ENCODE data around the gene CARD10.

CARD10 gene

DNA sequence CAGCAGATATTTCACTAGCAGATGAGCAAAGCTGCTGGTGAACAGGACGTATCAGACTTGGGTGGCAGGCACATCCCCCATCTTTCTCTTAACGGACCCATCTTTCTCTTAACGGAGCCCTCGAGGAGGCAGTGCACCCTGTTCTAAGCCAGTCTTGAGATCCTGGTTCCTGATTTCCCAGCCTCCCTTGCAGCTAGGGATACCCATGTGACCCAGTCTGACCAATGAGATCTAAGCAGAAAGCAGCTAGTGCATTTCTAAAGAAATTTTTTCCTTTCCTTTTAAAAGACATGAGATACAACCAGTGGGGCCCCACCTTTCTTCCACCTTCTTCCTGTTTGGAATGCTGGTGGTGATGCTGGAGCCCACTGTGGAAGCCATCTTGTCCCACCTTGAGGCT, 78.3 kb downstream of the CARD10 start:
- H3K4me3 ChIP-seq (ENCODE audit: low read length): no peak overlapping the region
- TF ChIP-seq, protein P1, sequence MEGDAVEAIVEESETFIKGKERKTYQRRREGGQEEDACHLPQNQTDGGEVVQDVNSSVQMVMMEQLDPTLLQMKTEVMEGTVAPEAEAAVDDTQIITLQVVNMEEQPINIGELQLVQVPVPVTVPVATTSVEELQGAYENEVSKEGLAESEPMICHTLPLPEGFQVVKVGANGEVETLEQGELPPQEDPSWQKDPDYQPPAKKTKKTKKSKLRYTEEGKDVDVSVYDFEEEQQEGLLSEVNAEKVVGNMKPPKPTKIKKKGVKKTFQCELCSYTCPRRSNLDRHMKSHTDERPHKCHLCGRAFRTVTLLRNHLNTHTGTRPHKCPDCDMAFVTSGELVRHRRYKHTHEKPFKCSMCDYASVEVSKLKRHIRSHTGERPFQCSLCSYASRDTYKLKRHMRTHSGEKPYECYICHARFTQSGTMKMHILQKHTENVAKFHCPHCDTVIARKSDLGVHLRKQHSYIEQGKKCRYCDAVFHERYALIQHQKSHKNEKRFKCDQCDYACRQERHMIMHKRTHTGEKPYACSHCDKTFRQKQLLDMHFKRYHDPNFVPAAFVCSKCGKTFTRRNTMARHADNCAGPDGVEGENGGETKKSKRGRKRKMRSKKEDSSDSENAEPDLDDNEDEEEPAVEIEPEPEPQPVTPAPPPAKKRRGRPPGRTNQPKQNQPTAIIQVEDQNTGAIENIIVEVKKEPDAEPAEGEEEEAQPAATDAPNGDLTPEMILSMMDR (conservative IDR thresholded peaks at IDR 0.05; ENCODE audit: low read depth, low read length): no peak
- DNase-seq (ENCODE audit: low read depth): no peak

Data from retinal pigment epithelial cell (primary cell).